Spleen (tissue), 11 donors: ENCODE measurements around the gene PACSIN2. TPM values are rescaled to one million over a fixed set of nuclear protein-coding genes. Genes with fewer than 3 reads are reported as not detected.
A peak's percentile ranks its signal among the peaks of the same experiment; 100 is the strongest.

Experiments used
- DNase-seq: peaks from one replicate; pipeline ENCODE4 v3.0.0-alpha.2; 2020
- H3K27ac ChIP-seq, 8 donors: fragments of 200-600 bp; sonication (generic) in 7 of 8; 1 replicate in 4 of 8; 2 replicates in 4 of 8; pipeline versions ENCODE4 v1.5.0 to v1.8.0; 2016 to 2021; ENCODE audit warnings: inconsistent platforms in 4 of 8, mild to moderate bottlenecking in 4 of 8, moderate library complexity in 1 of 8
- H3K27me3 ChIP-seq, 7 donors: fragments of 200-600 bp; sonication (generic) in 6 of 7; replicated peaks in 1 of 7; 1 replicate in 4 of 7; 2 replicates in 3 of 7; pipeline versions ENCODE4 v1.5.0 to v1.8.0; 2016 to 2021; ENCODE audit warnings: inconsistent platforms in 3 of 7, mild to moderate bottlenecking in 1 of 7
- H3K36me3 ChIP-seq, 6 donors: fragments of 200-600 bp; sonication (generic) in 5 of 6; 1 replicate in 4 of 6; 2 replicates in 2 of 6; pipeline versions ENCODE4 v1.5.0 to v1.8.0; 2016 to 2021; ENCODE audit warnings: inconsistent platforms in 2 of 6
- H3K4me1 ChIP-seq, 6 donors: fragments of 200-600 bp; sonication (generic) in 5 of 6; 1 replicate in 3 of 6; 2 replicates in 3 of 6; pipeline versions ENCODE4 v1.5.0 to v1.8.0; 2016 to 2021; ENCODE audit warnings: inconsistent platforms in 3 of 6
- H3K4me3 ChIP-seq, 8 donors: fragments of 200-600 bp; sonication (generic) in 7 of 8; 1 replicate in 4 of 8; 2 replicates in 4 of 8; pipeline versions ENCODE4 v1.5.0 to v1.8.0; 2016 to 2021; ENCODE audit warnings: inconsistent platforms in 4 of 8, mild to moderate bottlenecking in 4 of 8, moderate library complexity in 2 of 8
- H3K9me3 ChIP-seq, 8 donors: fragments of 200-600 bp; sonication (generic) in 7 of 8; 1 replicate in 4 of 8; 2 replicates in 4 of 8; pipeline versions ENCODE4 v1.5.0 to v1.8.0; 2016 to 2021; ENCODE audit warnings: inconsistent platforms in 4 of 8
- POLR2A ChIP-seq, 3 donors: fragments of 450-650 bp; IDR thresholded peaks; one replicate each; pipeline ENCODE4 v1.5.1; 2017; ENCODE audit warnings: antibody characterized with exemption in 3 of 3, mild to moderate bottlenecking in 1 of 3
- POLR2AphosphoS5 ChIP-seq, 3 donors: sonication (generic); formaldehyde crosslinking; IDR thresholded peaks; one replicate each; pipeline ENCODE4 v1.5.1; 2017; ENCODE audit warnings: antibody characterized with exemption in 3 of 3
- WGBS, 5 donors: extraction: QIAGEN DNeasy Blood & Tissue Kit in 3 of 5; methylation state at CpG; one replicate each; pipeline versions ENCODE4 v1.1.5 to v1.1.7; 2013 to 2018; 5-methylcytosine and 5-hydroxymethylcytosine counted together
- intact Hi-C: fragments of 100-400 bp; cut with DNase I; formaldehyde crosslinking; loops from one replicate; pipeline ENCODE4 v1.15.0; 2023; ENCODE audit warnings: low total_unique reads
- polyA plus RNA-seq, 3 donors: library from polyadenylated mRNA; stranded (reverse); fragments of 200-250 nt; gene quantifications; one replicate each; pipeline ENCODE4 v1.2.1, GENCODE V29; 2013
- total RNA-seq, 7 donors: library from RNA; depleted of rRNA in 3 of 7; stranded (reverse); fragments of >200 nt in 3 of 7; fragmentation: NEBNext Ultra II Directional in 4 of 7; extraction: Animal tissue kit (Norgen Biotek cat#: 25700) in 4 of 7; gene quantifications; one replicate each; pipeline versions ENCODE4 v1.1.0 to v1.2.1, GENCODE V29; 2016 to 2021
- TF ChIP-seq, protein P1 (sequence below), 11 experiments: fragments of 200-600 bp in 7 of 11; fragments of 450-650 bp in 4 of 11; sonication (generic) in 4 of 11; IDR thresholded peaks in 8 of 11; conservative IDR thresholded peaks in 3 of 11; 1 replicate in 7 of 11; 2 replicates in 4 of 11; pipeline versions ENCODE4 v1.4.0 to v1.8.0; 2016 to 2021; ENCODE audit warnings: antibody characterized with exemption in 11 of 11, inconsistent platforms in 4 of 11, mild to moderate bottlenecking in 1 of 11
- donor health status: healthy with polysubstance abuse.
- donor health status: DM: no; HTN: no; CAD: no; lungs with moderate emphysema.
- donor health status: DM: no; HTN: no; CAD: no.
- donor health status: Bipolar disorder and iron deficiency.
- donor health status: healthy.
- donor health status: DM: no; HTN: no; CAD: no.
- donor health status: DM: yes; HTN: yes; CAD: no.

Gene PACSIN2
- total and polyA plus RNA-seq, 10 donors = 24.2 to 98.1 (median 64.2) TPM

DNA sequence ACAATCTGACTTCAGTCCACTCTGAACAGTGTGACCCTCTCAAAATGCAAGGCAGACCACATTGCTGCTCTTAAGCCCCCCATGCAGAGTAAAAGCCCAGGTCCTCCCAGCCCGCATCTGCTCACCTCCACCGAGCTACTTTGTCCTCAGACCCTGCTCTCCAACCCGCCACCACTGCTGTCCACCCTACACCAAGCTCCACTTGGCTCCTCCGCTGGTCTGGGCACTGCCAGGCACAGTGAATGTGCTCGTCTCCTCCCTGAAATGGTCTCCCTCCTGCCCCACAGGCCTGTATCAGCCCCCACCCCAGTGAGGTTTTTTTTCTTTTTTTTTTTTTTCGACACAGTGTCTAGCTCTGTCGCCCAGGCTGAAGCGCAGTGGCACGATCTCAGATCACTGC, 90.5 kb downstream of the PACSIN2 start:
- no peaks in the 10 kb centered on the region for H3K27me3 ChIP-seq
- no peak overlapping the region for H3K4me3 ChIP-seq
- peak overlapping the region in 2 of 8 donors; percentile 3 to 79 for H3K27ac ChIP-seq
- H3K9me3 ChIP-seq = no peaks in the 10 kb centered on the region
- DNase-seq = peak; percentile 64
- H3K4me1 ChIP-seq = peaks cover 14 to 98% (median 64%) of the 10 kb centered on the region in 6 donors
- TF ChIP-seq, protein P1, sequence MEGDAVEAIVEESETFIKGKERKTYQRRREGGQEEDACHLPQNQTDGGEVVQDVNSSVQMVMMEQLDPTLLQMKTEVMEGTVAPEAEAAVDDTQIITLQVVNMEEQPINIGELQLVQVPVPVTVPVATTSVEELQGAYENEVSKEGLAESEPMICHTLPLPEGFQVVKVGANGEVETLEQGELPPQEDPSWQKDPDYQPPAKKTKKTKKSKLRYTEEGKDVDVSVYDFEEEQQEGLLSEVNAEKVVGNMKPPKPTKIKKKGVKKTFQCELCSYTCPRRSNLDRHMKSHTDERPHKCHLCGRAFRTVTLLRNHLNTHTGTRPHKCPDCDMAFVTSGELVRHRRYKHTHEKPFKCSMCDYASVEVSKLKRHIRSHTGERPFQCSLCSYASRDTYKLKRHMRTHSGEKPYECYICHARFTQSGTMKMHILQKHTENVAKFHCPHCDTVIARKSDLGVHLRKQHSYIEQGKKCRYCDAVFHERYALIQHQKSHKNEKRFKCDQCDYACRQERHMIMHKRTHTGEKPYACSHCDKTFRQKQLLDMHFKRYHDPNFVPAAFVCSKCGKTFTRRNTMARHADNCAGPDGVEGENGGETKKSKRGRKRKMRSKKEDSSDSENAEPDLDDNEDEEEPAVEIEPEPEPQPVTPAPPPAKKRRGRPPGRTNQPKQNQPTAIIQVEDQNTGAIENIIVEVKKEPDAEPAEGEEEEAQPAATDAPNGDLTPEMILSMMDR (IDR thresholded peaks at IDR 0.05 in 8 of 11, conservative IDR thresholded peaks at IDR 0.05 in 3 of 11) = no peak
- TF ChIP-seq POLR2AphosphoS5 (IDR thresholded peaks at IDR 0.05) (no peak), POLR2A (IDR thresholded peaks at IDR 0.05) (no peak)
- peaks cover 0 to 6% (median 0%) of the 10 kb centered on the region in 6 donors for H3K36me3 ChIP-seq
- intact Hi-C loops = no loop called here
- WGBS, 5 donors = 93 to 97% (median 94%) methylated on average over 9 of the region's 9 CpGs

DNA sequence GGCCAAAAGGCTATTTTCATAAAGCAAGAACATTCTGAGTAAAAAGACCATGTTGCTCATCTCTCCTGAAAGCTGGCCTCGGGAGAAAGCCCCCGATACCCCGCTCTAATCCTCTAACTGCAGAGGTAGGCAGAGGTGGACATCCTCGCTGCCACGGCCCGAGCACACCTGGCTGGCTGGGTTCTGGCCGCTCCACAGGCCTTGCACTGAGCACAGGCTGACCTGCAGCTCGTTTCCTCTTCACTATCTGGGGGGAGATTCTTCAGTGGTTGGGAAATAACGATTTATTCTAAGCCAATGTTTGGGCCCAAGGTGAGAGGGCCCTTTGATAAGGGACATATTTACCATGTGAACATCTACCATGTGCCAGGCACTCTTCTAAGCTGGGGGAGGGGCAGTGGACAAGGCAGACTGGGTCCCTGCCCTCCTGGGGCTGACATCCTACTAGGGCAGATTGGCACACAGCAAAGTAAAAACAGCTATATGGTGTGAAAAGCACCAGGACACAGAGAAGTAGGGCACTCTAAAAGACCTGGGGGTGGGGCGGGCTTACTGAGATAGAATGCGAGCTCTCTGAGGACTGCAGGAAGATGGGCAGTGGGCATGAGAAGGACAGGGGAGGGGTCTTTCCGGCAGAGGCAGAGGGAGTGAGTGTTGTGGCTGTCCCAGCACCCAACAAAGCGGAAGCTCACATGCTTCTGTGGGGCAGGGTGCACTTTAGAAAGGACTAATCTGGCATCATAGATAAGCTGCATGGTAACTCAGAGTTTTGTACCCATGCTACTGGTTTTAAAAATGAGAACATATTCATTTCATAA, 92.4 kb downstream of the PACSIN2 start:
- peaks cover 7 to 95% (median 62%) of the 10 kb centered on the region in 6 donors for H3K4me1 ChIP-seq

DNA sequence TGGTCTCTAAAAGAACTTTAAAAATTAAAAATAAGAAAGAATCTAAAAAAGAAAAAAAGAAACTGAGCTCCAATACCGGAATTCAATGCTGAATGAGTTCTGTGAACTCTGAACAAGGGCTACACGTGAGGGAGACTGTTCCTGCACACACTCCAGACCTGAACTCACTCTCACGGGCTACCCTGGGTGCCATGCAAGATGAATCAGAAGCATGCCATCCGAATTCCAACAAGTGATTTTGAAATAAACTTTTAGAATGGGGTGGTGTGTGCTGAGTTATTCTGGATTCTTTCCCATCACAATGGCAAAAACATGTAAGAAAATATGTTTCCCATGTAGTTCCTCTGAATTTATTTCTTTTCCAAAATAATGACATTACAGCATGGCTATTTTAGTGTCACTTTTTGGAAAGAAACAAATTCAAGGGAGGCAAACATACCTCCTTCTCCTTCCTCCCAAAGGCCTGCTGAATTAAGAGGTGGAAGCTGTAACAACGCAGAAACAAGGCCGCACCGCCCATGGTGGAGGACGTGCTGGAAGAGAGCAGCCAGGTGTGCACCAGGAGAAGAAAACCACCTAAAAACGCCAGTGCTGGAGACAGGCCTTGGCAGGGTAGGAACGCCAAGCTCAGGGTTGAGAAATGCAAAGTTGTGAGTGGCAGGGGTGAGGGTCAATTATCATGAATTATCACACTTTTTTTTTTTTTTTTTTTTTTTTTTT, 94.7 kb downstream of the PACSIN2 start:
- WGBS, 5 donors = 81 to 88% (median 83%) methylated on average over 10 of the region's 10 CpGs
- peaks cover 7 to 95% (median 49%) of the 10 kb centered on the region in 6 donors for H3K4me1 ChIP-seq
- H3K27me3 ChIP-seq = no peaks in the 10 kb centered on the region
- no peaks in the 10 kb centered on the region for H3K36me3 ChIP-seq
- peak overlapping the region in 2 of 8 donors; percentile 75 to 79 for H3K27ac ChIP-seq
- no peak overlapping the region for H3K4me3 ChIP-seq
- TF ChIP-seq POLR2AphosphoS5 (IDR thresholded peaks at IDR 0.05) (no peak), POLR2A (IDR thresholded peaks at IDR 0.05) (no peak)
- TF ChIP-seq, protein P1 (IDR thresholded peaks at IDR 0.05 in 8 of 11, conservative IDR thresholded peaks at IDR 0.05 in 3 of 11) = no peak
- peak; percentile 54 for DNase-seq
- H3K9me3 ChIP-seq = no peaks in the 10 kb centered on the region
- intact Hi-C loops = no loop called here

More for the DNA sequence above, 92.4 kb downstream of the PACSIN2 start:
- H3K36me3 ChIP-seq = peaks cover 0 to 4% (median 0%) of the 10 kb centered on the region in 6 donors
- no peaks in the 10 kb centered on the region for H3K9me3 ChIP-seq
- peak overlapping the region in 6 of 8 donors; percentile 47 to 83 (median 70) for H3K27ac ChIP-seq
- H3K27me3 ChIP-seq = no peaks in the 10 kb centered on the region
- DNase-seq = peak; percentile 76
- WGBS, 5 donors = 62 to 83% (median 74%) methylated on average over 13 of the region's 13 CpGs
- intact Hi-C loops = no loop called here
- no peak overlapping the region for H3K4me3 ChIP-seq
- no peak for TF ChIP-seq POLR2AphosphoS5 (IDR thresholded peaks at IDR 0.05)
- TF ChIP-seq, protein P1 (IDR thresholded peaks at IDR 0.05 in 8 of 11, conservative IDR thresholded peaks at IDR 0.05 in 3 of 11) = no peak
- TF ChIP-seq POLR2A (IDR thresholded peaks at IDR 0.05) = no peak

DNA sequence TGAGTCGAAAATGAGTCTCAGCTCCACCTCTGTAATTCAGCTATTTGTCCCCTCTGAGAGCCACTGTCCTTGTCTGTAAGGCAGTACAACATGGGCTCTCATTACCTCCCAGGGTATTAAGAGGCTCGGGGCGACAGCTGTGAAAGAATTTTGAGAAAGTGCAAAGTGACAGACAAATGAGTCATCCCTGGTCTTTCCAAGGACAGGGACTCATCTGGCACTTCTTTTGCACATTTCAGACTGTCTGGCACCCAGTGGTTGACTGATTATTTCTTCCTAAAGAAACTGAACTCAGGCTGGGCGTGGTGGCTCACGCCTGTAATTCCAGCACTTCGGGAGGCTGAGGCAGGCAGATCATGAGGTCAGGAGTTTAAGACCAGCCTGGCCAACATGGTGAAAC, 95.8 kb downstream of the PACSIN2 start:
- 57 to 82% (median 74%) methylated on average over 6 of the region's 6 CpGs for WGBS, 5 donors
- Histone ChIP-seq H3K27ac (no peak overlapping the region), H3K9me3 (no peaks in the 10 kb centered on the region), H3K36me3 (no peaks in the 10 kb centered on the region), H3K4me1 (peaks cover 7 to 95% (median 46%) of the 10 kb centered on the region in 6 donors), H3K4me3 (no peak overlapping the region), H3K27me3 (no peaks in the 10 kb centered on the region)
- no peak for TF ChIP-seq POLR2A (IDR thresholded peaks at IDR 0.05)
- TF ChIP-seq POLR2AphosphoS5 (IDR thresholded peaks at IDR 0.05) = no peak
- TF ChIP-seq, protein P1 (IDR thresholded peaks at IDR 0.05 in 8 of 11, conservative IDR thresholded peaks at IDR 0.05 in 3 of 11) = no peak
- DNase-seq = no peak
- intact Hi-C loops = no loop called here
